OCI-LY1 (cell line): ENCODE measurements around the gene MYO1G.

Experiments used
- H2AFZ ChIP-seq: fragments of 200-600 bp; sonication (generic), shearing (Covaris generic); 2 replicates; pipeline ENCODE4 v1.6.0; 2014; ENCODE audit warnings: antibody characterized with exemption, mild to moderate bottlenecking, low read length
- H3F3A ChIP-seq: fragments of 200-600 bp; sonication (generic), shearing (Covaris generic); 2 replicates; pipeline ENCODE4 v1.6.0; 2014; ENCODE audit warnings: mild to moderate bottlenecking, antibody characterized with exemption, low read length, moderate library complexity; ENCODE audit not compliant: insufficient read depth
- H3K27ac ChIP-seq: fragments of 200-600 bp; sonication (generic); 2 replicates; pipeline ENCODE4 v1.5.1; 2014; ENCODE audit warnings: low read length, mixed run types, mild to moderate bottlenecking, low read depth; ENCODE audit not compliant: poor library complexity, severe bottlenecking
- H3K27me3 ChIP-seq: fragments of 200-600 bp; sonication (generic); 2 replicates; pipeline ENCODE4 v1.6.0; 2014; ENCODE audit warnings: antibody characterized with exemption, mild to moderate bottlenecking, low read length, moderate library complexity; ENCODE audit not compliant: insufficient read depth
- H3K36me3 ChIP-seq: fragments of 200-600 bp; sonication (generic); 2 replicates; pipeline ENCODE4 v1.6.1; 2014; ENCODE audit warnings: mild to moderate bottlenecking, antibody characterized with exemption, low read length, moderate library complexity, mixed read lengths; ENCODE audit not compliant: insufficient read depth
- H3K4me1 ChIP-seq: fragments of 200-600 bp; sonication (generic); 2 replicates; pipeline ENCODE4 v1.5.1; 2014; ENCODE audit warnings: mild to moderate bottlenecking, low read length, moderate library complexity; ENCODE audit not compliant: insufficient read depth, severe bottlenecking
- H3K4me2 ChIP-seq: fragments of 200-600 bp; sonication (generic), shearing (Covaris generic); 2 replicates; pipeline ENCODE4 v1.6.1; 2014; ENCODE audit warnings: low read length
- H3K4me3 ChIP-seq: fragments of 200-600 bp; sonication (generic); 2 replicates; pipeline ENCODE4 v1.5.1; 2014; ENCODE audit warnings: low read length, low read depth, mild to moderate bottlenecking, mixed read lengths; ENCODE audit not compliant: poor library complexity, severe bottlenecking
- H3K79me2 ChIP-seq: fragments of 200-600 bp; shearing (Covaris generic); 2 replicates; pipeline ENCODE4 v1.6.1; 2016; ENCODE audit warnings: mixed run types, low read length, mixed read lengths; ENCODE audit not compliant: insufficient read depth
- H3K9ac ChIP-seq: fragments of 200-600 bp; sonication (generic), shearing (Covaris generic); 2 replicates; pipeline ENCODE4 v1.6.1; 2014; ENCODE audit warnings: mild to moderate bottlenecking, low read length, mixed read lengths
- H3K9me2 ChIP-seq: fragments of 200-600 bp; sonication (generic), shearing (Covaris generic); 2 replicates; pipeline ENCODE4 v1.6.1; 2014; ENCODE audit warnings: low read depth, mild to moderate bottlenecking, low read length, mixed read lengths
- H3K9me3 ChIP-seq: fragments of 200-600 bp; shearing (Covaris generic); 2 replicates; pipeline ENCODE4 v1.6.1; 2014; ENCODE audit warnings: low read length, mixed read lengths
- H4K20me1 ChIP-seq: fragments of 200-600 bp; sonication (generic), shearing (Covaris generic); 2 replicates; pipeline ENCODE4 v1.6.0; 2016; ENCODE audit warnings: mild to moderate bottlenecking, low read length; ENCODE audit not compliant: insufficient read depth
- EZH2 ChIP-seq: fragments of 200-600 bp; sonication (generic), shearing (Covaris generic); IDR thresholded peaks from 2 replicates; pipeline ENCODE4 v1.8.0; 2017; ENCODE audit warnings: borderline replicate concordance, mixed run types, mild to moderate bottlenecking, antibody characterized with exemption, low read length, moderate library complexity, mixed read lengths
- TF ChIP-seq, protein P1 (sequence below): fragments of 200-600 bp; sonication (generic), shearing (Covaris generic); IDR thresholded peaks from 2 replicates; pipeline ENCODE4 v1.5.1; 2017; ENCODE audit warnings: mild to moderate bottlenecking, antibody characterized with exemption, low read length, moderate library complexity, mixed read lengths

Gene MYO1G

GRCh38 chr7:44960011-44960580 is 18.7 kb downstream of the MYO1G start:
- H3K4me3 ChIP-seq: no peak overlapping the region
- H2AFZ ChIP-seq: no peak overlapping the region
- H3K9me2 ChIP-seq: no peaks in the 10 kb centered on the region
- no peak overlapping the region for H3K9ac ChIP-seq
- no peaks in the 10 kb centered on the region for H4K20me1 ChIP-seq
- no peak overlapping the region for H3K27ac ChIP-seq
- H3K79me2 ChIP-seq: no peaks in the 10 kb centered on the region
- no peaks in the 10 kb centered on the region for H3K9me3 ChIP-seq
- no peak for TF ChIP-seq EZH2
- TF ChIP-seq, protein P1, sequence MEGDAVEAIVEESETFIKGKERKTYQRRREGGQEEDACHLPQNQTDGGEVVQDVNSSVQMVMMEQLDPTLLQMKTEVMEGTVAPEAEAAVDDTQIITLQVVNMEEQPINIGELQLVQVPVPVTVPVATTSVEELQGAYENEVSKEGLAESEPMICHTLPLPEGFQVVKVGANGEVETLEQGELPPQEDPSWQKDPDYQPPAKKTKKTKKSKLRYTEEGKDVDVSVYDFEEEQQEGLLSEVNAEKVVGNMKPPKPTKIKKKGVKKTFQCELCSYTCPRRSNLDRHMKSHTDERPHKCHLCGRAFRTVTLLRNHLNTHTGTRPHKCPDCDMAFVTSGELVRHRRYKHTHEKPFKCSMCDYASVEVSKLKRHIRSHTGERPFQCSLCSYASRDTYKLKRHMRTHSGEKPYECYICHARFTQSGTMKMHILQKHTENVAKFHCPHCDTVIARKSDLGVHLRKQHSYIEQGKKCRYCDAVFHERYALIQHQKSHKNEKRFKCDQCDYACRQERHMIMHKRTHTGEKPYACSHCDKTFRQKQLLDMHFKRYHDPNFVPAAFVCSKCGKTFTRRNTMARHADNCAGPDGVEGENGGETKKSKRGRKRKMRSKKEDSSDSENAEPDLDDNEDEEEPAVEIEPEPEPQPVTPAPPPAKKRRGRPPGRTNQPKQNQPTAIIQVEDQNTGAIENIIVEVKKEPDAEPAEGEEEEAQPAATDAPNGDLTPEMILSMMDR: no peak
- H3K4me1 ChIP-seq: peaks cover 10% of the 10 kb centered on the region
- H3K4me2 ChIP-seq: no peak overlapping the region
- peaks cover 19% of the 10 kb centered on the region; the same call in 1 of the 2 replicates for H3K27me3 ChIP-seq
- H3K36me3 ChIP-seq: no peaks in the 10 kb centered on the region
- no peaks in the 10 kb centered on the region for H3F3A ChIP-seq

DNA sequence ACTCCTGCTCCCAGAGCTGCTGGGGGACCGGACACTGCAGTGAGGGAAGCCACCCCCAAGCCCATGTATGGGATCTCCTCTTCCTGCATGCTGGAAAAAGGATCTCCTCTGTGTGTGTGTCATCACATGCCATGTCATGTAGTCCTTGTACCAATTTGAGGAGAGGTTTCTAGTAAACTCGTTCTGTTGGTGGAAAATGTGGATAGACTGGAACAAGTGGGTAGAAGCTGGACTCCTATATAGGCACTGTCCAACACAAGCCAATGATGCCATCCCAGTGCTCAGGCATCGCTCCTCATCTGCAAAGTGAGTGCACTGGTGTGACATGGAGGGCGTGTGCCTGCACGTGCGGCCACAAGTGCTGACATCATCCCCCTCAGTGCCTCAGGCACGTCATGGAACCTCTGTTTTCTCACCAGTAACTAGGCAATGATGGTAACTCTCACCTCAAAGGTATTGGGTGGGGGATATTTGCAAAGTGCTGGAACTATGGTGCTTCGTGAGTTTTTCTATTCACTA is 19.3 kb downstream of the MYO1G start:
- H2AFZ ChIP-seq: no peak overlapping the region
- peaks cover 19% of the 10 kb centered on the region; the same call in 1 of the 2 replicates for H3K27me3 ChIP-seq
- H3K79me2 ChIP-seq: no peaks in the 10 kb centered on the region
- H3K4me1 ChIP-seq: peaks cover 10% of the 10 kb centered on the region
- H3K36me3 ChIP-seq: no peaks in the 10 kb centered on the region
- H3K9me3 ChIP-seq: no peaks in the 10 kb centered on the region
- H3K9me2 ChIP-seq: no peaks in the 10 kb centered on the region
- H3F3A ChIP-seq: no peaks in the 10 kb centered on the region
- TF ChIP-seq, protein P1: no peak
- TF ChIP-seq EZH2: no peak
- H3K4me3 ChIP-seq: no peak overlapping the region
- no peaks in the 10 kb centered on the region for H4K20me1 ChIP-seq
- no peak overlapping the region for H3K4me2 ChIP-seq
- H3K9ac ChIP-seq: no peak overlapping the region
- no peak overlapping the region for H3K27ac ChIP-seq

GRCh38 chr7:44958645-44959344 is 20.0 kb downstream of the MYO1G start:
- Histone ChIP-seq H3K9me3 (0 out of 2 replicates have a peak, but pooled peaks cover 2% of the 10 kb centered on the region), H3K4me1 (peaks cover 10% of the 10 kb centered on the region), H3F3A (no peaks in the 10 kb centered on the region), H3K4me3 (no peak overlapping the region), H3K36me3 (no peaks in the 10 kb centered on the region), H4K20me1 (no peaks in the 10 kb centered on the region), H3K9ac (no peak overlapping the region), H3K27me3 (peaks cover 22% of the 10 kb centered on the region), H2AFZ (no peak overlapping the region), H3K9me2 (no peaks in the 10 kb centered on the region), H3K27ac (no peak overlapping the region), H3K79me2 (no peaks in the 10 kb centered on the region), H3K4me2 (0 out of 2 replicates have a peak overlapping the region, but pooled peaks have one; percentile 5)
- TF ChIP-seq, protein P1: no peak
- no peak for TF ChIP-seq EZH2
